GM23338 (cell line): ENCODE results near the gene NKD1. TPM values are rescaled to one million over a fixed set of nuclear protein-coding genes. Genes with fewer than 3 reads are reported as not detected.

Experiments
- ATAC-seq: fragments of 200-7000 bp; cut with Tn5 transposase; 3 replicates; pipeline ENCODE4 v1.9.1; 2020
- DNase-seq: peaks from one replicate; pipeline ENCODE4 v3.0.0-alpha.2; 2015; ENCODE audit warnings: low spot score
- H2AFZ ChIP-seq: fragments of 200-600 bp; sonication (generic); 2 replicates; pipeline ENCODE4 v1.8.0; 2016; ENCODE audit warnings: antibody characterized with exemption, mild to moderate bottlenecking, moderate library complexity
- H3F3A ChIP-seq: fragments of 200-600 bp; sonication (generic); replicated peaks from 2 replicates; pipeline ENCODE4 v1.8.0; 2017; ENCODE audit warnings: antibody characterized with exemption, mixed run types, low read depth
- H3K27ac ChIP-seq: fragments of 200-600 bp; sonication (generic); 2 replicates; pipeline ENCODE4 v1.6.1; 2016; ENCODE audit warnings: low read depth
- H3K27me3 ChIP-seq: fragments of 200-600 bp; sonication (generic); 2 replicates; pipeline ENCODE4 v1.8.0; 2016; ENCODE audit warnings: mild to moderate bottlenecking, mixed run types, moderate library complexity; ENCODE audit not compliant: insufficient read depth
- H3K36me3 ChIP-seq: fragments of 200-600 bp; sonication (generic); 2 replicates; pipeline ENCODE4 v1.8.0; 2016; ENCODE audit warnings: mild to moderate bottlenecking; ENCODE audit not compliant: insufficient read depth
- H3K4me1 ChIP-seq: fragments of 200-600 bp; sonication (generic); 2 replicates; pipeline ENCODE4 v1.8.0; 2016; ENCODE audit warnings: mild to moderate bottlenecking, moderate library complexity; ENCODE audit not compliant: insufficient read depth
- H3K4me2 ChIP-seq: fragments of 200-600 bp; sonication (generic); 2 replicates; pipeline ENCODE4 v1.7.1; 2017; ENCODE audit warnings: mixed run types
- H3K4me3 ChIP-seq: fragments of 200-600 bp; sonication (generic); 2 replicates; pipeline ENCODE4 v1.6.1; 2016; ENCODE audit warnings: mixed run types
- H3K79me2 ChIP-seq: fragments of 200-600 bp; sonication (generic); replicated peaks from 2 replicates; pipeline ENCODE4 v1.8.0; 2017; ENCODE audit warnings: mild to moderate bottlenecking; ENCODE audit not compliant: insufficient read depth
- H3K9me2 ChIP-seq: fragments of 200-600 bp; sonication (generic); 2 replicates; pipeline ENCODE4 v1.8.0; 2017; ENCODE audit not compliant: insufficient read depth
- H4K20me1 ChIP-seq: fragments of 200-600 bp; sonication (generic); replicated peaks from 2 replicates; pipeline ENCODE4 v1.8.0; 2017; ENCODE audit warnings: mild to moderate bottlenecking; ENCODE audit not compliant: insufficient read depth
- H3K27ac Mint-ChIP-seq: 2 replicates; pipeline ENCODE4 v1.8.0; 2020; ENCODE audit warnings: inconsistent platforms, mild to moderate bottlenecking, moderate library complexity, mixed read lengths
- H3K27me3 Mint-ChIP-seq: 3 replicates; pipeline ENCODE4 v1.8.0; 2022; ENCODE audit warnings: low read depth, mild to moderate bottlenecking, moderate library complexity, mixed read lengths, inconsistent platforms; ENCODE audit not compliant: insufficient read depth, poor library complexity
- H3K36me3 Mint-ChIP-seq: 3 replicates; pipeline ENCODE4 v1.8.0; 2021; ENCODE audit warnings: low read depth, mild to moderate bottlenecking, inconsistent platforms, moderate library complexity, mixed read lengths
- H3K4me1 Mint-ChIP-seq: 3 replicates; pipeline ENCODE4 v1.8.0; 2020; ENCODE audit warnings: mild to moderate bottlenecking, inconsistent platforms, mixed read lengths
- H3K4me3 Mint-ChIP-seq: 3 replicates; pipeline ENCODE4 v1.8.0; 2021; ENCODE audit warnings: moderate library complexity, mild to moderate bottlenecking, inconsistent platforms, mixed read lengths
- H3K9me3 Mint-ChIP-seq: 3 replicates; pipeline ENCODE4 v1.8.0; 2020; ENCODE audit warnings: moderate library complexity, mild to moderate bottlenecking, inconsistent platforms, mixed read lengths
- EZH2 ChIP-seq: fragments of 200-600 bp; sonication (generic); IDR thresholded peaks from one replicate; pipeline ENCODE4 v1.8.0; 2017; ENCODE audit warnings: antibody characterized with exemption, mild to moderate bottlenecking, low read depth; ENCODE audit not compliant: unreplicated experiment
- EZH2phosphoT487 ChIP-seq: fragments of 200-600 bp; sonication (generic); IDR thresholded peaks from one replicate; pipeline ENCODE4 v1.8.1; 2018; ENCODE audit warnings: antibody characterized with exemption; ENCODE audit not compliant: unreplicated experiment
- JUNB ChIP-seq: IDR thresholded peaks from one replicate; pipeline ENCODE4 v1.6.1; 2016; ENCODE audit warnings: antibody characterized with exemption; ENCODE audit not compliant: unreplicated experiment
- NANOG ChIP-seq: IDR thresholded peaks from 2 replicates; pipeline ENCODE4 v1.6.1; 2016; ENCODE audit warnings: antibody characterized with exemption, borderline replicate concordance
- POLR2AphosphoS5 ChIP-seq: IDR thresholded peaks from 2 replicates; pipeline ENCODE4 v1.6.1; 2016; ENCODE audit warnings: antibody characterized with exemption, low read depth
- REST ChIP-seq: IDR thresholded peaks from one replicate; pipeline ENCODE4 v1.6.1; 2018; ENCODE audit warnings: antibody characterized with exemption; ENCODE audit not compliant: unreplicated experiment
- STAT1 ChIP-seq: IDR thresholded peaks from one replicate; pipeline ENCODE4 v1.6.1; 2016; ENCODE audit warnings: antibody characterized with exemption; ENCODE audit not compliant: unreplicated experiment
- ZNF114 ChIP-seq: fragments of 250-450 bp; sonication (Bioruptor Pico); IDR thresholded peaks from 2 replicates; pipeline ENCODE4 v1.5.0; 2020; ENCODE audit warnings: mild to moderate bottlenecking, moderate library complexity
- ZNF462 ChIP-seq: fragments of 250-450 bp; sonication (Bioruptor Pico); IDR thresholded peaks from 2 replicates; pipeline ENCODE4 v1.5.0; 2020; ENCODE audit warnings: mild to moderate bottlenecking, moderate library complexity
- polyA plus RNA-seq: library from polyadenylated mRNA; unstranded; fragments of >200 nt; fragmentation: Nextera tagmentation; extraction: Ambion mirVana; gene quantifications from 2 replicates; pipeline ENCODE4 v1.2.1, GENCODE V29; 2016
- total RNA-seq: library from RNA; depleted of rRNA; stranded (reverse); fragments of >200 nt; shearing (Covaris generic); gene quantifications from 2 replicates; pipeline ENCODE4 v1.2.3, GENCODE V29; 2014
- TF ChIP-seq, protein P1 (sequence below): IDR thresholded peaks from 2 replicates; pipeline ENCODE4 v1.6.1; 2016; ENCODE audit warnings: antibody characterized with exemption
- TF ChIP-seq, protein P2 (sequence below), 2 experiments: fragments of 200-600 bp in 1 of 2; sonication (generic) in 1 of 2; conservative IDR thresholded peaks; 2 replicates each; pipeline versions ENCODE4 v1.5.1 to v1.6.1; 2016 to 2017; ENCODE audit warnings: antibody characterized with exemption in 2 of 2, low read depth in 2 of 2, mild to moderate bottlenecking in 2 of 2, moderate library complexity in 1 of 2

NKD1 gene
- total and polyA plus RNA-seq, 2 experiments from 2014 or later: 2.1 to 2.3 TPM

DNA sequence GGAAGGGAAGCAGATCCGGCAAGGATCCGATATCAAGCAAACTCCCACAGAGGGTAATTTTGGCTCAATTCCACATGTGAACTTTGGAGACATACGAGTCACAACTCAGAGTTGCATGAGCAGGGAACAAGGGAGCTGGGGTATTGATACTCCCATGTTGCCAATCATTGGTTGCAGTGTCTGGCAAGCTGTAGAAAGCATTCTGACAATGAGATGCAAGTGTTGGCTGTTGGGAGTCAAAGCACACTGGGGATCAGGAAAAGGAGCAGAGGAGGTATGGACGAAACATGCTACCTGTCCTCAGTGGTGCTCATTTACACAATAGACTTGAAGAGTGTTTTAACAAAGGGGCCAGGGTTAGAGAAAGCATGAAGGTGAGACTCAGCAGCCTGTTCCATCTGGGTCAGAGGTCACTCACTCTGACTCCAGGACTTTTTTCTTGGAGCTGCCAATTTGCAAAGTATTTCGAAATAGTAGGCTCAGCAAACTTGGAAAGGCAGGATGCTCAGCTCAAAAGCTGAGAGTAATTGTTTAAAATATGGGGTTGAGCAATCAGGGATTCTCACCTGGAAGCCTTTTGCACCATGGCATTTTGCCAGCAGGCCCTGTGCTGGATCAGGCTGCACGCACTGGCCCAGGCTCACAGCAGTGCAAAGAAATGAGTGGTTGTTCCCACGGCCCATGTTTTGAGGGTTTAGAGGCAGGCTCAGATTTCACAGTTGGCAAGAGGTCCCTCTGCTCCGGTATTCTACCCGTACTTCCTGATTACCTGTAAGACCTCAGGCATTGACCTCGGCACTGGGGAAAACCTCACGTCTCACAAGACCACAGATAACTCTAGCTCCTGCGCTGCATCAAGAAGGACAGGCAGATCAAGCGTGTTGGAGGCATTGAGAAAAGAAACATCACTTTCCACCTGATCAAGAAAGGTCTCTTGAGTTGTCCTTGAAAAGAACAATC, 17.6 kb upstream of the NKD1 start (continued):
- no peak for TF ChIP-seq REST
- no peak for TF ChIP-seq EZH2
- no peak for TF ChIP-seq JUNB
- no peak for TF ChIP-seq NANOG
- no peak for TF ChIP-seq EZH2phosphoT487
- TF ChIP-seq POLR2AphosphoS5: no peak
- TF ChIP-seq, protein P1, sequence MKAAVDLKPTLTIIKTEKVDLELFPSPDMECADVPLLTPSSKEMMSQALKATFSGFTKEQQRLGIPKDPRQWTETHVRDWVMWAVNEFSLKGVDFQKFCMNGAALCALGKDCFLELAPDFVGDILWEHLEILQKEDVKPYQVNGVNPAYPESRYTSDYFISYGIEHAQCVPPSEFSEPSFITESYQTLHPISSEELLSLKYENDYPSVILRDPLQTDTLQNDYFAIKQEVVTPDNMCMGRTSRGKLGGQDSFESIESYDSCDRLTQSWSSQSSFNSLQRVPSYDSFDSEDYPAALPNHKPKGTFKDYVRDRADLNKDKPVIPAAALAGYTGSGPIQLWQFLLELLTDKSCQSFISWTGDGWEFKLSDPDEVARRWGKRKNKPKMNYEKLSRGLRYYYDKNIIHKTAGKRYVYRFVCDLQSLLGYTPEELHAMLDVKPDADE: no peak

DNA sequence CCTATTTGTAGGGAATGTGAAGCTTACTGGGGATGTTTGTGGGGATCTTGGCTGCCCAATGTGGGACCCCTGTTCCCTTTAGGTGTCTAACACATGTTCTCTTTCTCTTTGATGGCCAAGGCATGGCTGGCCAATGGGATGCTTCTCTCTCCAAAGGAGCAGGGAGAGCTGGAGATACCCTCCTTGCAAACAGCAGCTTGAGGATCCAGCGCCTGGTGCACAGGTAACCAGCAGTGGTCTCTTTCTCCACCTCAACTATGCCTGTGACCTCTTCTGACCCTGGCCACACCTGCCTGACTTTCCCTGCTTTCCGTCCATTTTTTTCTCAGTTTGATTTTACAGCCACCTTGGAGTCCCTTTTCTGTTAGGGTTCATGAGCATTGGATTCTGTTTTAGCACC, 16.8 kb upstream of the NKD1 start:
- H3K27me3 Mint-ChIP-seq: peaks cover 2% of the 10 kb centered on the region
- H3K4me3 ChIP-seq: no peak overlapping the region
- no peaks in the 10 kb centered on the region for H3K4me1 ChIP-seq
- DNase-seq (no peak), ATAC-seq (no peak)
- no peak overlapping the region for H3K4me2 ChIP-seq
- H3K27ac Mint-ChIP-seq: no peak overlapping the region
- H3F3A ChIP-seq: no peaks in the 10 kb centered on the region
- no peak overlapping the region for H3K27ac ChIP-seq
- H3K27me3 ChIP-seq: no peaks in the 10 kb centered on the region
- no peaks in the 10 kb centered on the region for H3K36me3 Mint-ChIP-seq
- H3K9me2 ChIP-seq: no peaks in the 10 kb centered on the region; the same call in 1 of the 2 replicates
- H3K36me3 ChIP-seq: no peaks in the 10 kb centered on the region
- H3K4me1 Mint-ChIP-seq: no peaks in the 10 kb centered on the region
- no peak overlapping the region for H3K4me3 Mint-ChIP-seq
- no peaks in the 10 kb centered on the region for H3K79me2 ChIP-seq
- H2AFZ ChIP-seq: no peak overlapping the region
- H4K20me1 ChIP-seq: no peaks in the 10 kb centered on the region
- peaks cover 19% of the 10 kb centered on the region; the same call in 2 of the 3 replicates for H3K9me3 Mint-ChIP-seq
- TF ChIP-seq ZNF462 (CRISPR knock-in tag) (no peak), STAT1 (no peak), ZNF114 (CRISPR knock-in tag) (no peak), EZH2phosphoT487 (no peak)
- TF ChIP-seq, protein P2, sequence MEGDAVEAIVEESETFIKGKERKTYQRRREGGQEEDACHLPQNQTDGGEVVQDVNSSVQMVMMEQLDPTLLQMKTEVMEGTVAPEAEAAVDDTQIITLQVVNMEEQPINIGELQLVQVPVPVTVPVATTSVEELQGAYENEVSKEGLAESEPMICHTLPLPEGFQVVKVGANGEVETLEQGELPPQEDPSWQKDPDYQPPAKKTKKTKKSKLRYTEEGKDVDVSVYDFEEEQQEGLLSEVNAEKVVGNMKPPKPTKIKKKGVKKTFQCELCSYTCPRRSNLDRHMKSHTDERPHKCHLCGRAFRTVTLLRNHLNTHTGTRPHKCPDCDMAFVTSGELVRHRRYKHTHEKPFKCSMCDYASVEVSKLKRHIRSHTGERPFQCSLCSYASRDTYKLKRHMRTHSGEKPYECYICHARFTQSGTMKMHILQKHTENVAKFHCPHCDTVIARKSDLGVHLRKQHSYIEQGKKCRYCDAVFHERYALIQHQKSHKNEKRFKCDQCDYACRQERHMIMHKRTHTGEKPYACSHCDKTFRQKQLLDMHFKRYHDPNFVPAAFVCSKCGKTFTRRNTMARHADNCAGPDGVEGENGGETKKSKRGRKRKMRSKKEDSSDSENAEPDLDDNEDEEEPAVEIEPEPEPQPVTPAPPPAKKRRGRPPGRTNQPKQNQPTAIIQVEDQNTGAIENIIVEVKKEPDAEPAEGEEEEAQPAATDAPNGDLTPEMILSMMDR (conservative IDR thresholded peaks at IDR 0.05; ENCODE audit: low read depth in 2 of 2): no peak
